GM12878 (cell line): ENCODE data around the gene TBCD. TPM values are rescaled to one million over a fixed set of nuclear protein-coding genes. Genes with fewer than 3 reads are reported as not detected.

ENCODE experiments used
- ATAC-seq: fragments of 200-7000 bp; cut with Tn5 transposase; 3 replicates; pipeline ENCODE4 v1.9.1; 2020; ENCODE audit warnings: mild to moderate bottlenecking, moderate library complexity
- BruUV-seq: library from RNA; stranded (reverse); fragments of 400-500 nt; replicated peaks from 2 replicates; lab custom pipeline; 2021; lab: Mats Ljungman, UMichigan
- CTCF ChIA-PET: fragments of 300-600 bp; sonication (Branson Sonifier 250); formaldehyde crosslinking; extraction: SDS; loops from one replicate; lab custom pipeline; 2021; ENCODE audit warnings: inconsistent platforms; lab: Yijun Ruan, JAX
- POLR2A ChIA-PET: fragments of 350-600 bp; formaldehyde crosslinking; extraction: SDS; loops from one replicate; lab custom pipeline; 2021; ENCODE audit warnings: inconsistent platforms; lab: Charles Lee
- RAD21 ChIA-PET: fragments of 300-600 bp; sonication (Branson Sonifier 250); formaldehyde crosslinking; loops from one replicate; lab custom pipeline; 2023; ENCODE audit warnings: antibody characterized with exemption; ENCODE audit not compliant: unreplicated experiment; lab: Charles Lee
- SMC1A ChIA-PET: fragments of 300-600 bp; sonication (Branson Sonifier 250); formaldehyde crosslinking; loops from one replicate; lab custom pipeline; 2023; ENCODE audit not compliant: unreplicated experiment, uncharacterized antibody; lab: Charles Lee
- DNase-seq: peaks from one replicate; pipeline ENCODE4 v3.0.0-alpha.2; 2011; ENCODE audit warnings: low read depth, low spot score
- FAIRE-seq: peaks from 3 replicates; lab custom pipeline; 2011; peaks lifted over from hg19 to GRCh38; lab: Jason Lieb, UNC
- H2AFZ ChIP-seq: 2 replicates; pipeline ENCODE4 v1.6.0; 2011; ENCODE audit warnings: low read depth, low read length, control low read depth; ENCODE audit not compliant: control insufficient read depth
- H3K27ac ChIP-seq: 2 replicates; pipeline ENCODE4 v1.5.1; 2011; ENCODE audit warnings: control low read depth; ENCODE audit not compliant: control insufficient read depth, insufficient read depth
- H3K27me3 ChIP-seq, 2 experiments: replicated peaks in 1 of 2; 2 replicates each; pipeline versions ENCODE4 v1.6.0 to v1.6.1; 2011; ENCODE audit warnings: low read length in 1 of 2; ENCODE audit not compliant: control insufficient read depth in 2 of 2, insufficient read depth in 2 of 2
- H3K36me3 ChIP-seq, 2 experiments: 2 replicates each; pipeline ENCODE4 v1.5.1; 2011; ENCODE audit warnings: low read length in 1 of 2; ENCODE audit not compliant: control insufficient read depth in 2 of 2, insufficient read depth in 2 of 2
- H3K4me1 ChIP-seq: 2 replicates; pipeline ENCODE4 v1.6.1; 2011; ENCODE audit warnings: mild to moderate bottlenecking, low read length, moderate library complexity, mixed read lengths; ENCODE audit not compliant: control insufficient read depth, insufficient read depth
- H3K4me2 ChIP-seq: 2 replicates; pipeline ENCODE4 v1.6.0; 2011; ENCODE audit warnings: control low read depth; ENCODE audit not compliant: control insufficient read depth, insufficient read depth
- H3K4me3 ChIP-seq: fragments of 200-600 bp; sonication (generic); 2 replicates; pipeline ENCODE4 v1.5.1; 2016
- H3K79me2 ChIP-seq: 2 replicates; pipeline ENCODE4 v1.6.0; 2011; ENCODE audit warnings: low read length; ENCODE audit not compliant: control insufficient read depth, insufficient read depth
- H3K9ac ChIP-seq: 2 replicates; pipeline ENCODE4 v1.8.0; 2011; ENCODE audit warnings: low read length, control low read depth, mixed read lengths; ENCODE audit not compliant: control insufficient read depth, insufficient read depth
- H3K9me3 ChIP-seq: replicated peaks from 3 replicates; pipeline ENCODE4 v1.5.1; 2011; ENCODE audit warnings: mild to moderate bottlenecking, low read length; ENCODE audit not compliant: control insufficient read depth, insufficient read depth
- H4K20me1 ChIP-seq: 2 replicates; pipeline ENCODE4 v1.6.0; 2011; ENCODE audit not compliant: control insufficient read depth, insufficient read depth
- ASH2L ChIP-seq: fragments of 300-600, 200-600 bp; sonication (generic); IDR thresholded peaks from 2 replicates; pipeline ENCODE4 v1.6.1; 2017; ENCODE audit warnings: low read depth, mild to moderate bottlenecking, borderline replicate concordance
- BACH1 ChIP-seq: fragments of 450-650 bp; IDR thresholded peaks from 2 replicates; pipeline ENCODE4 v1.6.1; 2017; ENCODE audit warnings: mild to moderate bottlenecking, borderline replicate concordance
- BCL3 ChIP-seq: IDR thresholded peaks from 2 replicates; pipeline ENCODE4 v1.6.1; 2011; ENCODE audit warnings: borderline replicate concordance, low read depth, mild to moderate bottlenecking, moderate library complexity, low read length; ENCODE audit not compliant: insufficient read depth, poor library complexity, severe bottlenecking
- BHLHE40 ChIP-seq, 2 experiments: fragments of 450-650 bp in 1 of 2; IDR thresholded peaks; 2 replicates each; pipeline ENCODE4 v1.6.1; 2011 to 2017; ENCODE audit warnings: low read depth in 2 of 2, borderline replicate concordance in 1 of 2, improper control_type of control experiment in 1 of 2, low read length in 1 of 2, mild to moderate bottlenecking in 1 of 2
- EP300 ChIP-seq, 2 experiments: fragments of 150-350 bp in 1 of 2; IDR thresholded peaks; 2 replicates each; pipeline ENCODE4 v1.6.1; 2011 to 2012; ENCODE audit warnings: low read depth in 2 of 2, low read length in 2 of 2, borderline replicate concordance in 1 of 2, improper control_type of control experiment in 1 of 2, inconsistent platforms in 1 of 2; ENCODE audit not compliant: control insufficient read depth in 1 of 2
- GABPA ChIP-seq: IDR thresholded peaks from 2 replicates; pipeline ENCODE4 v1.6.1; 2014; ENCODE audit warnings: antibody characterized with exemption, low read depth, mild to moderate bottlenecking, inconsistent platforms
- NKRF ChIP-seq: fragments of 450-650 bp; conservative IDR thresholded peaks from 2 replicates; pipeline ENCODE4 v1.6.1; 2017; ENCODE audit warnings: mild to moderate bottlenecking, moderate library complexity
- NR2F1 ChIP-seq: fragments of 450-650 bp; conservative IDR thresholded peaks from 2 replicates; pipeline ENCODE4 v1.6.1; 2017; ENCODE audit warnings: mild to moderate bottlenecking
- NRF1 ChIP-seq: conservative IDR thresholded peaks from 2 replicates; pipeline ENCODE4 v1.6.1; 2011; ENCODE audit warnings: mild to moderate bottlenecking, low read depth, low read length, improper control_type of control experiment
- USF2 ChIP-seq: IDR thresholded peaks from 2 replicates; pipeline ENCODE4 v1.6.1; 2011; ENCODE audit warnings: low read depth, low read length, improper control_type of control experiment, borderline replicate concordance
- YBX1 ChIP-seq: fragments of 450-650 bp; IDR thresholded peaks from 2 replicates; pipeline ENCODE4 v1.6.1; 2016; ENCODE audit warnings: antibody characterized with exemption
- ZSCAN29 ChIP-seq: fragments of 450-650 bp; IDR thresholded peaks from 2 replicates; pipeline ENCODE4 v1.6.1; 2017; ENCODE audit warnings: mild to moderate bottlenecking, moderate library complexity
- WGBS: methylation state at CpG from one replicate; pipeline ENCODE4 v1.1.6; 2016; ENCODE audit warnings: low lambda C conversion rate; ENCODE audit not compliant: insufficient replicate concordance, insufficient coverage; ENCODE audit errors: missing lambda C conversion rate; 5-methylcytosine and 5-hydroxymethylcytosine counted together
- in situ Hi-C: fragments of 300-500 bp; cut with MboI; formaldehyde crosslinking; loops from 9 replicates; pipeline ENCODE4 v1.14.3; 2018; ENCODE audit warnings: mixed read lengths
- intact Hi-C: fragments of 100-400 bp; cut with micrococcal nuclease; formaldehyde crosslinking; loops from one replicate; pipeline ENCODE4 v1.14.2; 2022; ENCODE audit not compliant: unreplicated experiment
- polyA plus RNA-seq, 11 experiments: library from polyadenylated mRNA; depleted of rRNA in 4 of 11; unstranded in 6 of 11; stranded (reverse) in 5 of 11; fragments of >200 nt; fragmentation: Nextera tagmentation in 4 of 11; fragmentation: Illumina TruSeq in 1 of 11; extraction: Ambion mirVana in 4 of 11; extraction: Trizol in 1 of 11; gene quantifications; 1 replicate in 1 of 11; 2 replicates in 10 of 11; pipeline versions ENCODE4 v1.2.1 to v1.2.3, GENCODE V29; 2011 to 2016; ENCODE audit warnings: inconsistent platforms in 2 of 11, missing spikeins in 2 of 11, low read depth in 1 of 11
- total RNA-seq, 4 experiments: library from RNA; depleted of rRNA in 3 of 4; stranded (reverse); fragments of >200 nt in 3 of 4; fragmentation: Illumina TruSeq in 1 of 4; extraction: Trizol in 1 of 4; gene quantifications; 2 replicates each; pipeline versions ENCODE4 v1.2.1 to v1.2.3, GENCODE V29; 2013 to 2021

The TBCD gene
- total and polyA plus RNA-seq, 10 of the 15 experiments (the other 5 are each of a cell fraction or from before 2014, with no cell fraction given): 10.3 to 114 (median 52.4) TPM

- SMC1A ChIA-PET: no interaction called here
- DNase-seq (no peak), FAIRE-seq (no peak), ATAC-seq (no peak)
- TF ChIP-seq BACH1 (no peak), ZSCAN29 (no peak), ASH2L (no peak), EP300 (IDR thresholded peaks at IDR 0.05; ENCODE audit: borderline replicate concordance in 1 of 2, control insufficient read depth in 1 of 2, low read depth in 2 of 2, low read length in 2 of 2) (no peak), YBX1 (no peak)
- no peak overlapping the region for H2AFZ ChIP-seq
- H3K4me2 ChIP-seq: no peak overlapping the region
- intact Hi-C loops (loop anchor here (10.0 kb wide), 1 partner anchor 76 kb away; no protein-coding TSS in a partner anchor), in situ Hi-C loops (no loop called here)
- H3K9ac ChIP-seq: no peak overlapping the region
- H3K27ac ChIP-seq: no peak overlapping the region
- CTCF ChIA-PET: no interaction called here
- no peaks in the 10 kb centered on the region for H3K79me2 ChIP-seq
- no peaks in the 10 kb centered on the region for H3K27me3 ChIP-seq
- no peak overlapping the region for H3K4me3 ChIP-seq
- H3K36me3 ChIP-seq: peaks cover 0 to 4% of the 10 kb centered on the region in 2 experiments; a peak in 3 of 4 replicates
- WGBS: 95% methylated on average over 18 of the region's 19 CpGs
- RAD21 ChIA-PET: interaction anchor here (1.0 kb wide), 1 partner anchor 127 kb away, joined by 3 read pairs; no protein-coding TSS in a partner anchor
- BruUV-seq: no TSS peak
- H3K9me3 ChIP-seq: no peaks in the 10 kb centered on the region
- H4K20me1 ChIP-seq: no peaks in the 10 kb centered on the region; the same call in 1 of the 2 replicates
- POLR2A ChIA-PET: interaction anchor here (0.6 kb wide), 1 partner anchor 76 kb away, joined by 10 read pairs; no protein-coding TSS in a partner anchor
- H3K4me1 ChIP-seq: peaks cover 8% of the 10 kb centered on the region; the same call in 1 of the 2 replicates
Observed at GRCh38 chr17:82789051-82789592, 37.3 kb downstream of the TBCD start.

- BruUV-seq: no TSS peak
- TF ChIP-seq GABPA: no peak
- TF ChIP-seq BHLHE40 (IDR thresholded peaks at IDR 0.05; ENCODE audit: borderline replicate concordance in 1 of 2, low read depth in 2 of 2, low read length in 1 of 2): no peak
- no peak for TF ChIP-seq BCL3
- no peak for TF ChIP-seq NKRF
- no peak for TF ChIP-seq NRF1
- no peak for TF ChIP-seq USF2
- no peak for TF ChIP-seq NR2F1
Observed at GRCh38 chr17:82789806-82790205, 37.9 kb downstream of the TBCD start.

More at GRCh38 chr17:82789806-82790205, 37.9 kb downstream of the TBCD start:
- POLR2A ChIA-PET: no interaction called here
- no peaks in the 10 kb centered on the region; a peak in 2 of 4 replicates for H3K36me3 ChIP-seq
- H3K9ac ChIP-seq: no peak overlapping the region
- H3K4me3 ChIP-seq: no peak overlapping the region
- no peak for ATAC-seq
- CTCF ChIA-PET: no interaction called here
- no peaks in the 10 kb centered on the region for H4K20me1 ChIP-seq
- H3K4me2 ChIP-seq: no peak overlapping the region
- RAD21 ChIA-PET: interaction anchor here (1.0 kb wide), 1 partner anchor 127 kb away, joined by 3 read pairs; no protein-coding TSS in a partner anchor
- no peak overlapping the region for H2AFZ ChIP-seq
- peaks cover 8% of the 10 kb centered on the region; the same call in 1 of the 2 replicates for H3K4me1 ChIP-seq
- DNase-seq: no peak
- no peaks in the 10 kb centered on the region for H3K79me2 ChIP-seq
- H3K27me3 ChIP-seq: no peaks in the 10 kb centered on the region
- intact Hi-C loops (loop anchor here (10.0 kb wide), 1 partner anchor 75 kb away; no protein-coding TSS in a partner anchor), in situ Hi-C loops (no loop called here)
- SMC1A ChIA-PET: no interaction called here
- FAIRE-seq: no peak
- H3K27ac ChIP-seq: no peak overlapping the region
- no peaks in the 10 kb centered on the region for H3K9me3 ChIP-seq
- WGBS: 99% methylated on average over 18 of the region's 18 CpGs
